ENCODE data around the gene IFT88.

The IFT88 gene

DNA sequence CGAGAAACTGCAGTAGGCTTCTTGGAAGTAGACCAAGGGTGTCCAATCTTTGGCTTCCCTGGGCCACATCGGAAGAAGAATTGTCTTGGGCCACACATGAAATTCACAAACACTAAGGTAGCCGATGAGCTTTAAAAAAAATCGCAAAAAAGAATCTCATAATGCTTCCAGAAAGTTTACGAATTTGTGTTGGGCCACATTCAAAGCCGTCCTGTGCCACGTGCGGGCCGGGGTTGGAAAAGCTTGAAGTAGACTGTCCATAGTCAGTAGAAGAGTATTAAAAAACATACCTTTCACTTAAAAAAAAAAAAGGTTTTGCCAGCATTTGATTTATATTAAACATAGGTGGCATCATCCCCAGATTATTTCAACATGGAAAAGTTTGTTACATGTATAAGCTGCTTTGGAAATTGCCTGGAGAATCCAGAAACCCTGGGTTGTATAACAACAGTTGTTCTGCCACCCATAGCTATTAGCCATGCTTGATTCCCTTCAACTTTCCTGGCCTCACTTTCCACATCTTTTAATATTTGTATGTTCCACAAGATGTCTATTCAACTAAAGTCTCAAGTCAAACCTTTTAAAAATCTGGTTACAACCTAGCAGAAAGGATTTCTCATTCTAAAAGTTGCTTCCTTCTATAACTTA, 1.0 kb downstream of the IFT88 start:
- no peak for DNase-seq

DNA sequence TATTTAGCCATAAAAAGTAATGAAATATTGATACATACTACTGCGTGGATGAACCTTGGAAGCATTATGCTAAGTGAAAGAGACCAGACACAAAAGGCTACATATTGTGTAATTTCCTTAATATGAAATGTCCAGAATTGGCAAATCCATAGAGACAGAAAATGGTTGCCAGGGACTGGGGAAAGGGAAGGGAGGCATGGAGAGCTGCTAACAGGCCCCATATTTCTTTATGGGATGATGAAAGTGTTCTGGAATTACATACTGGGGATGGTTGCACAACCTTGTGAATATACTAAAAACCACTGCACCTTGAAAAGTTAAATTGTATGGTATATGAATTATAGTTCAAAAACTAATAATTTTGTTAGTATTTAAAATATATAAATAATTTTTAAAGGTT, 3.6 kb downstream of the IFT88 start:
- DNase-seq, result no peak

DNA sequence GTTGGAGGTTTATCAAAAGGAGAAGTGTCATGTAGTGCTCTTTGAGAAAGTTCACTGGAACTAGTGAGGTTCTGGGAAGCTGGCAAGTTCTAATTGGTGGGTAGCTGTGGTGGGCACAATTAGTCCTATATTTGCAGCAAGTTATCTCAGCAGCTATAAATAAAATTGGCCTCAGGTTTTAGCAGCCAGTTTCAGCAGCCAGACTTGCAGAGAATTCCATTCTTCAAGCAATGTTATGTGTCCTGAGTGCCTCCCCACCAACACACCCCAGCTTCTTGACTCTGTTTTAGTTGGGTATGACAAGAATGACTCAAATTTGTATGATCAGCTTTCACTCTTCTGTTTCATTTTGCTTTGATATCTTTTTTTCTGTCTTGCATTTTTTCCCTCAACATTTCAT, 4.7 kb downstream of the IFT88 start:
- DNase-seq, result no peak

DNA sequence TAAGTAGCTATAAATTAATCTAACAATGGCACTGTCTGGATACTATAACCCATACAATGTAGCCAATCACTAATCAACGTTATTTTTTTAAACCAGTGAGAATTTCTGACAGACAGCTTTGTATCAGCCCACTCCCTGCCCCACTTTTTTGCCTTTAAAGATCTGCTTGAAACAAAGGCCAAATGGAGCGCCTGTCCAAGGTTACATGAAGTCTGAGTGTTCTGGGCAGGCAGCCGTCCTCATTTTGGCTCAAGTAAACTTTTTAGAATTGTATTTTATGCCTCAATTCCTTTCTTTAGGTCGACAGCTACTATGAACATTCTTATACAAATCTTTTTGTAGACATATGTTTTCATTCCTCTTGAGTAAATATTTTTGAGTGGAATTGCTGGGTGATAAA, 6.2 kb downstream of the IFT88 start:
- no peak for DNase-seq

DNA sequence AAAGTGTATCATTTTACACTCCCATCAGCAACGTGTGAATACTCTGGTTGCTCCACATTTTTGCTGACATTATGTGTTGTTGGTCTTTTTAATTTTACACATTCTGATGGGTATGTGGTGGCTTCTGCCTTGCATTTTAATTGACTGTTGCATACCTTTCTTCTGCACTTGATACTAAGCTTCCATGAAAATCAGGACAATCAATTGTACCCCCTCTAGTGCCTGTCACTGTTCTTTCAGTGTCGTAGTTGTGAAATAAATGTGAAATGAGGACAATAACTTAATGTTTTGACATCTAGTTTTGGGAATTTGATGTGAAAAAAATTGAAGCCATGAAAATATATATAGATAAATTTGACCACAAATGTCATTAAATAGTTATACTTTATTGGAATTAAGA, 6.7 kb downstream of the IFT88 start:
- no peak for DNase-seq

DNA sequence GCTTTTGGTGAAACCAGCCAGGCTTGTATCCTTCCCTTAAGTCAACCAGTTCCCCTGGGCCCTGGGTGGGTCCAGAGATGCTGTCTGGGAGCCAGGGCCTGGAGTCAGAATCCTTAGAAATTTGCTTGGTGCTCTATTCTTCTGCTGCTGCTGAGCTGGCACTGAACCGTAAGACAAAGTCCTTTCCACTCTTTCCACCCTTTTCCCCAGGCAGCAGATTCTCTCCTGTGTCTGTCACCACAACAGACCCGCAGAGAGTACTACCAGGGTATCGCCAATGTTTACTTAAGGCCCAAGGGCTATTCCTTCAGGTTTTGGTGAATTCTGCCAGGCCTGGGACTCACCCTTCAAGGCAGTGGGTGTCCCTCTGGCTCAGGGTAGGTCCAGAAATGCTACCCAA, 12.2 kb downstream of the IFT88 start:
- no peak for DNase-seq

DNA sequence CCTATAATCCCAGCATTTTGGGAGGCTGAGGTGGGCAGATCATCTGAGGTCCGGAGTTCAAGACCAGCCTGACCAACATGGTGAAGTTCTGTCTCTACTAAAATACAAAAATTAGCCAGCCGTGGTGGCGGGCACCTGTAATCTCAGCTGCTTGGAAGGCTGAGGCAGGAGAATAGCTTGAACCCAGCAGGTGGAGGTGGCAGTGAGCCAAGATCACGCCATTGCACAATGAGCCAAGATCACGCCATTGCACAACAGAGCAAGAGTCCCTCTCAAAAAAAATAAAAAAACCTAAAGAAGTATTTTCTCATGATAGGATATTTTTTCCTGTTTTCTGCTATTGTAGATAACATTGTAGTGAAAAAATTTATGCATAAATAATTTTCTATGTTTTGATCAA, 13.3 kb downstream of the IFT88 start:
- no peak for DNase-seq

DNA sequence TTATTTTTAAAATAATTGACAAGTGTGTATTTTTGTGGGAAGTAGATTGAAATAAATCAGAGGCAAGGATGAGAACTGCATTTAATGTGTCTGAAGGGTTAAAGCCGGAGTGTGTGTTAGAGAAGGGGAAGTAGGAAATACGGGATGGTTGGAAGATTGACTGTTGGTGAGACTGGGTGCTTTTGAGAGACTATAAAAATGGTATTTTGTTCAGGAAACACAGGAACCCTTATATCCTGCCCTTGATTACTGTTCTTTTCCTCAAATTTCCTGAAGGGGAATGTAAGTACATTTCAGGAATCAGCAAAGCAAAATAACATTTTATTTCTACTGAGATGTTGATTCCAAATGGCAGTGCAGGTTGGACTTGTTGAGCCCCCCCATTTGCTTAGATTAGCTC, 15.1 kb downstream of the IFT88 start:
- no peak for DNase-seq

DNA sequence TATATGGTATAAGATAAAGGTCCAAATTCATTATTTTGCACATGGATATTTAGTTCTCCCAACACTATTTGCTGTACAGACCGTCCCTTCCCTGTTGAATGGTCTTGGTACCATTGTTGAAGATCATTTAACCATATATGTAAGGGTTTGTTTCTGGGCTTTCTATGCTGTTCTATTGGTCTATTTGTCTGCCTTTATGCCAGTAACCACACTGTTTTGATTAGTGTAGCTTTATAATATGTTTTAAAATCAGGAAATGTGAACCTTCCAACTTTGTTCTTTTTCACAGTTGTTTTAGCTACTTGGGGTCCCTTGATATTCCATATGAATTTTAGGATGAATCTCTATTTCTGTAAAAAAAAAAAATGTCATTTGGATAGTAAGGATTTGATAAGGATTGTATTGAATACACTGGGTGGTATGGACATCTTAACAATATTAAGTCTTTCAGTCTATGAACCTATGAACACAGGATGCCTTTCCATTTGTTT, 16.9 kb downstream of the IFT88 start:
- no peak for DNase-seq

DNA sequence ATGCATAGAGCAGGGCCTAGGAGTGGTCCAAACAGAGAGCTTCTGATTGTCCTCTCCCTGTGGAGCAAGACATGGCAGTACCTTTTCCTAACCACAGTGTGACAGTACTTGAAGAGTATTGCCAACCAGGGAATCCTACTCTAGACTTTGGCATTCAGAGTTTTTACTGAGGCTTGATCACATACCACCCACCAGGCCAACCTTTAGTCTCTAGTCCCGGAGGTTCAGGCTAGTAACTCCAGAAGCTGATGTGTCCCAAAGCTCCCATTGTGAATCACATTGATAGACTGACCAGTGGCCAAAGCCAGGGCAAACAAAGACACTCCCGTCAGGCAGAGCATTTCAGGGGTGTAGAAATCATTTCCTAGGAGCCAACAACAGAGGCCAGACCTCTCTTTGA, 18.4 kb downstream of the IFT88 start:
- DNase-seq, result no peak

DNA sequence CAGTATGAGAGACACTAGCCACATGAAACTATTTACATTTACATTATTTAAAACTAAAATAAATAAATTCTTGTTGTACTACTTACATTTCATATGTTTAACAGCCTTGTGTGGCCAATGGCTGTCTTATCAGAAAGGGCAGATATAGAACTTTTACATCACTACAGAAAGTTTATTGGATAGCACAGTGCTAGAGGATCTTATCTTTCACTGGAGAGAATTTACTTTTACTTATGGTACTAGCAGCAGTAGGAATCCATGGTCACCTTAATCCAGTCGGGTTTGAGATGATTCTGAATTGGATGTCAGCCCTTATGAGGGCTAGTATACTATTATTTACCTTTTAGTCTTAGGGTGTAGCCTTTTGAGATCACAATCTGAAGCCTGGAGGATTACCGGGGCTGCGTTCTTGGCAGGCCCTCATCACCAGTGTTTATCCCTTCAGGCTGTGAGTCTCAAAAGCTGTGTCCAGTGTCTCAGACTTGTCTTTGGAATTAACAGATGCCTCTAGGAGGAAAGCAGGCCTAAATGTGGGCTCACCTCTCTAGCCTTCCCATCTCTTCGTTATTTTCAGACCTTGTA, 21.7 kb downstream of the IFT88 start:
- no peak for DNase-seq

DNA sequence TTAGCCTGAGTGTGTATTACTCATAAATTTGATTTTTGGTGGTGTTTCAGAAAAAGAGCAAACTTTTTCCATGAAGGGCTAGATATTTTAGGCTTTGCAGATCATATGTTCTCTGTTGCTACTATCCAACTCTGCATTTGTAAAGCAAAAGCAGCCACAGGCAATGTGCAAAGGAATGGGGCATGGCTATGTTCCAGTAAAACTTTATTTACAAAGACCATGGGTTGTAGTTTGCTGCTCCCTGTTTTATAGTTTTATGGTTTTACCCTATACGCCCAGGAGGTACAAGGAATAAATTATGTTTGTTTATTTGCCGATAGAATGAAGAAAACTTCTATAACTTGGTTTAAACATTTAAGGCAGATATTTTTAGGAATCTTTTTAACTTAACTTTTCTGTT, 23.6 kb downstream of the IFT88 start:
- no peak for DNase-seq

DNA sequence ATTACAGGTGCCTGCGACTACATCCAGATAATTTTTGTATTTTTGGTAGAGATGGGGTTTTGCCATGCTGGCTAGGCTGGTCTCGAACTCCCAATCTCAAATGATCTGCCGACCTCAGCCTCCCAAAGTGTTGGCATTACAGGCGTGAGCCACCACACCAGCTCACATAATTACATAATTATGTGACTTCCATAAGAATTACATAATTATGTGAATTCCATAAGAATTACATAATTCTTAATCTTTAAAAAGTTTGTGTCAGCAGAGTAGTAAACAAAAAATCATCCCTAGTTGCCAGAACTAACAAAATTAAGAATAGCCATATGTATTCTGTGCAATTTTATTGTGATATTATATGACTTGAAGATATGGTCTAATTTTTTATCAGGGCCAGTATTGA, 25.6 kb downstream of the IFT88 start:
- DNase-seq, result no peak

DNA sequence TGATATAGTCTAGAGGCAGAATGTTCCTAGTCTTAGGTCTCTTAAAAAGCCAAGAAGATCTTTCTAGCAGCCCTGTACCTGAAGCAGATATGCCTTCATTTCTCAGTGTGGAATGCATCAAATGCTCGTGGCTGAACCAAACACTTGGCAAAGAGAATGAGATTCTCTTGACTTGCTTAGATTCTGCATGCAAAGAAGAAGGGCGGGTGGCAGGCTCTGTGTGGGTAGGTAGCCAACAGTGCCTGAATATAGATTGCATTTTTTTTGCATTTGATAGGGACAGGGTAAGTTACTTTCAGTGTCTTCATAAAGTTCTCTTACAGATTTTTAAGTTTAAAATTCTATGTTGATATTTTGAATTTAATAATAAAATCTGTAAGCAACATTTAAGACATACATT, 27.3 kb downstream of the IFT88 start:
- DNase-seq, result no peak

DNA sequence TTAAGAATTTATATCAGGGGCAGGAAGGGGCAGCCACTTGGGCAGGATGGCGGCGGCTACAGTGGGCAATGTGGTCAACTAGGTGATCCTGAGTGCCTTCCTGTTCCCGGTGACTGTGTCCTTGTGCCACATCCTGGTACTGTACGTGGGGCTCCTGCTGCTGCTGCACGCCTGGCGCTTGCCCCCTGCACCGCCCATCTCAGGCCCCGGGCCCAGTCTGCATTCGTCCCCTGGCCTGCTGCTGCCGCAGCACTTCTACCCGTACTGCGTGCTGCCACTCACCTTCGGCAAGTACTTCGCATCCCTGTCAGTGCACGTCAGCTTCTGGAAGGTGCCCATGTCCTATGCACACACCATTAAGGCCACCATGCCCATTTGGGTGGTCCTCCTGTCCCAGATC, 40.1 kb downstream of the IFT88 start:
- no peak for DNase-seq

DNA sequence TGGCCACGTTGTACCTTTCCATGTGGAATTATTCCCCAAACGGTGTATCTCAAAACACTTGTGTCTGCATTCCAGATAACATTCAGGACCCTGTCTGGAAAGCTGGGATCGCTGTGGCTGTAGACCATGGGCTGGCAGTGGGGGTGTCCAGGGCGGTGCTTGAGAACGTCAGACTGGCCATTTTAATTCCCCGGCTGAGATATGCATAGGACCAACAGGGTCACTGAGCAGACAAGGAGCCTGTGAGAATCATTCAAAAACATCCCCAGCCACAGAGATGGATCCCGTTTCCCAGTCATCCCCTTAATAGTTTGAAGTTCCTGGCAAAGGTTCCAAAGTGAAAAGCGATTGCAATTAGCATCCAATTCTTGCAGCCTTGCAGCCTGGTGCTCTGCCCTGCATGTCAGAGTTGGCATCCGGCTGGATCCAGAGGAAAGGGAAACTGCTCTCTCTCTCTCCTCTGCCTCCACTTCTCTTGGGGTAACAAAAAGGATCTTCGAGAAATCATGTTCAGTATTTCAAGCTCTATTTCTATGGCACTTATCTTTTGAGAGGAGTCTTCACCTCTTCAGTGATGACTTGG, 41.6 kb downstream of the IFT88 start:
- no peak for DNase-seq

DNA sequence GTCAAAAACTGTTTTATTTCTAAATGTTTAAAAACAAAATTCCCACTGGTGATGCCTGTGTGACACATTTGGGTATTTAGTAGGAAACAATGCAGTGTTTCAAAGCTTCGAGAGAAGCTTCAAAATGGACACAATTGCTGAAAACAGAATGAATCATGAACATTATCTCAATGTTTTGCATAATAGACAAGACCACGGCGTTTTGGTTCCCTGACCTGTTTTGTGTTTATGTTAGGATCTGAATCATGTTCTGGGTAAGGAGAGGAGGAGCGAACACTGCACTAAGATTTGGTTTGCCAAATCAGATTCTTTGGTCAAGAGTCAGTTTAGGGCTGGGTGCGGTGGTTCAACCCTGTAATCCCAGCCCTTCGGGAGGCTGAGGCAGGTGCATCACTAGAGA, 42.2 kb downstream of the IFT88 start:
- no peak for DNase-seq

DNA sequence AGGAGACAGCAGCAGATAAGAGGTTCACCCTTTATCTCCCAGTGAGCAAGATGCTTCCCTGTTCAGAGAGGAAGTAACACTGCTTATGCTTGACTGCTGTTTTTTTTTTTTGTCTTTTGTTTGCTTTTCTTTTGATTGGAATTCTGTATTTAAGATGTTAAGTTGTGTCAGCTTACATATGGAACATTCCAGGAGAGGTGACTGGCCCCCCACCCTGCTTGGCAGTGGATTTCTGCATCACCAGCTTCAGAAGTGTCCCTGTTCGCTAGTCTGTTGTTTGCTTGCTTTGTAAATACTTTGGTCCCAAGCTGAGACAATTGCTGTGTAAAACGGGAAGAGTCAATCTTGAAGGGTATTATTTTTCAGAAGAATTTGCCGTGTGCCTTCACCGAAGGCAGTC, 43.0 kb downstream of the IFT88 start:
- no peak for DNase-seq

DNA sequence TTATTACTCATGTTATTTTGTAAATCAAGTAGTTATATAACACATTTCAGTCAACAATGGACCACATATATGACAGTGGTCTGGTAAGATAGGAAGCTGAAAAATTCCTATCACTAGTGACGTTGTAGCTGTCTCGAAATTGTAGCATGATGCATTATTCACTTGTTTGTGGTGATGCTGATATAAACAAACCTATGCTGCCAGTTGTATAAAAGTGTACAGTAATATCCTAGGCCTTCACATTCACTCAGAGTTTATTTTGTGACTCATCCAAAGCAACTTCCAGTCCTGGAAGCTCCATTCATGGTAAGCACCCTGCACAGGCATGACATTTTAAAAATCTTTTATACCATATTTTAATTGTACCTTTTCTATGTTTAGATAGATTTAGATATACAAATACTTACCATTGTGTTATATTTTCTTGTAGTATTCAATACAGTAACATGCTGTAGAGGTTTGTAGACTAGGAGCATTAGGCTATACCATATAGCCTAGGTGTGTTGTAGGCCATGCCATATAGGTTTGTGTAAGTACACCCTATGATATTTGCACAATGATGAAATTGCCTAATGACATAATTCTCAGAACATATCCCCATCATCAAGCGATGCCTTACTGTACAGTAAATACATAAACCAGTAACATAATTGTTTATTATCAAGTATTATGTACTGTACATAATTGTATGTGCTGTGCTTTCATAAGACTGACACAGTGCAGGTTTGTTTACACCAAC, 49.3 kb downstream of the IFT88 start:
- no peak for DNase-seq

DNA sequence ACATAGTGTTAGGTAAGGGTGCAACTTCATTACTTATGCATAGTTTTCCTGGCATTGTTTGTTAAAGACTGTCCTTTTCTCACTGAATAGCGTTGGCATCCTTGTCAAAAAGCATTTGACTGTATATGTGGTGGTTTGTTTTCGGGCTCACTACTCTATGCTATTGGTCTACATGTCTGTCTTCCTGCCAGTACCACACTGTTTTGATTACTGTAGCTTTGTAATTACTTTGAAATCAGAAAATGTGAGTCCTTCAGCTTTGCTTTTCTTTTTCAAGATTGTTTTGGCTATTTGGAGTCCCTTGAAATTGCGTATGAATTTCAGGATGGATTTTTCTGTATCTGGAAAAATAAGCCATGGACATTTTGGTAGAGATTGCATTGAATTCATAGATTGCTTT, 56.0 kb downstream of the IFT88 start:
- DNase-seq, result no peak

DNA sequence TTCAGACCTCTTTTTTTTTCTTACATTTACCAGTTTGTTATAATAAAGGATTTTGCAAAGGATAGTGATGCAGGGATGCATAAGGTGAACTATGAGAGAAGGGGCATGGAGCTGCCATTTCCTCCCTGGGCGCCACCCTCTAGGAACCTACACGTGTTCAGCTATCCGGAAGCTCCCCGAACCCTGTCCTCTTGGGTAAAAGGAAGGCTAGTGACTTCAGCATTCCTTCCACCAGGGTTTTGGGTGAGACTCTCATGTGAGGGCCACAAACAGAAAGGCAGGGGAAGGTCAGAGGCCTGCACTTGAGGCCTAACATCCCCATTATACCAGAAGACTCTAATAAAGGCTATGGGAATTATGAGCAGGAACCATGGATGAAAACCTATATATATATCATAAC, 57.3 kb downstream of the IFT88 start:
- DNase-seq, result no peak

DNA sequence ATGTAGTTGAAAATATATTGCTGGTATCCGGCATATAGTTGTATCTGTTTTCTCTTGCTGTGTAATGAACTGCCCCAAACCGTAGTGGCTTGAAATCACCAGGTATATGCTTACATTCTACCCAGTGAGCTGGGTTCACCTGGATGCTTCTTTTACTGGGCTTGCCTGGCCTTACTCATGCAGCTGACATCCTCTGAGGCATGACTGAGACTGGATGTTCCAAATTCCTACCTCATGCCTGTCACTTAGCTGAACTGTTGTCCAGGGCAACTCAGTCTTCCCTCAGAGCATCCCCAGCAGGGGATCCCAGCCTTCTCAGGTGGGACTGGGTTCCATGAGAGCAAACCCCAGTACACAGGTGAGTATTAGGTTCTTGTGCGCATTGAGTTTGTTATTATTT, 66.8 kb downstream of the IFT88 start:
- DNase-seq, result no peak

DNA sequence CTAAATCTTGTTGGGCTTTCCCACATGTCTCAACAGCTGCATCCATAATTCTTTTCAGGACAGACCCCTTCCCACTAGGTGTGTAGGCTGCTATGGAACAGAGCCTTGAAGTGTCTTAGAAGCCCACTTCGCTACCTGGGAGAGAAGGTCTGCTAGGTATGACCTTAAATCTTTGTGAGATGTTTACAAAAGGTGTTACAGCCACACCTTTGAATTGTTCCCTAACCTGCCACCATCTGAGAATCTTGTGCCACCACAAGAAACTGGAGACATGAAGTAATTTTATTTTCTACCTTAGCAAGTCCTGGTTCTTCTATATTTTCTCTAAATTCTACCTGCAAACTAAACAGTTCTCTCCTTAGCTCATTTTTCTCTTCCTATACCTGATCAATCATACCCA, 69.1 kb downstream of the IFT88 start:
- no peak for DNase-seq

DNA sequence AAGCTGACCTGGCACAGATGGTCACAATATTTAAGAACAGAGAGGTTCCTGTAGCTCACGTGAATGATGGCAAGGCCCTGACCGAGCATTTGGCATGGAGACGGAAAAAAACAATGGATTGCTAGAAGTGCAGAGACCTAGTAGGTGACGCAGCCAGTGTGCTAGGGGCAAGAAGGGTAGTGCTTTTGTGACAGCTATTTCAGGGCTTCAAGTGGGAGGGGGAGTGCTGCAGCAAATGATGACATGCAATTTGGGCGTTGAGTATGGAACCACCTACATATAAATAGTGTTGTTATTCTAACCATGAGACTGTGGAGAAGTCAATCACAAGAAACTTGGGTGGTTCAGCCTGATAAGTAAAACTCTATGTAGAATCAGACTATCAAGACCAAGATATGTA, 70.9 kb downstream of the IFT88 start:
- DNase-seq, result no peak

All from T-helper 1 cell (primary cell).